Measurements from ENCODE around the gene PPM1E. TPM values are rescaled to one million over a fixed set of nuclear protein-coding genes. Genes with fewer than 3 reads are reported as not detected.

PPM1E gene
- total RNA-seq (2021; ENCODE audit: unreplicated experiment) (2.9 TPM), Bru-seq, nascent RNA (percentile 50 among the genes with signal in this experiment), BruChase-seq, experiment 1, labeled RNA remaining after a 2-hour chase (percentile 52 among the genes with signal in this experiment), BruChase-seq, experiment 2, labeled RNA remaining after a 6-hour chase (percentile 55 among the genes with signal in this experiment)
- 1.2 TPM for polyA plus RNA-seq (2012; ENCODE audit: insufficient read length)
- long read RNA-seq, full-length matches to known transcripts, result 2 of 3 reads
- long read RNA-seq, partial matches to known transcripts, result 0 of 3 reads
- long read RNA-seq, other reads (novel, unspliced or antisense), result 1 of 3 reads

DNA sequence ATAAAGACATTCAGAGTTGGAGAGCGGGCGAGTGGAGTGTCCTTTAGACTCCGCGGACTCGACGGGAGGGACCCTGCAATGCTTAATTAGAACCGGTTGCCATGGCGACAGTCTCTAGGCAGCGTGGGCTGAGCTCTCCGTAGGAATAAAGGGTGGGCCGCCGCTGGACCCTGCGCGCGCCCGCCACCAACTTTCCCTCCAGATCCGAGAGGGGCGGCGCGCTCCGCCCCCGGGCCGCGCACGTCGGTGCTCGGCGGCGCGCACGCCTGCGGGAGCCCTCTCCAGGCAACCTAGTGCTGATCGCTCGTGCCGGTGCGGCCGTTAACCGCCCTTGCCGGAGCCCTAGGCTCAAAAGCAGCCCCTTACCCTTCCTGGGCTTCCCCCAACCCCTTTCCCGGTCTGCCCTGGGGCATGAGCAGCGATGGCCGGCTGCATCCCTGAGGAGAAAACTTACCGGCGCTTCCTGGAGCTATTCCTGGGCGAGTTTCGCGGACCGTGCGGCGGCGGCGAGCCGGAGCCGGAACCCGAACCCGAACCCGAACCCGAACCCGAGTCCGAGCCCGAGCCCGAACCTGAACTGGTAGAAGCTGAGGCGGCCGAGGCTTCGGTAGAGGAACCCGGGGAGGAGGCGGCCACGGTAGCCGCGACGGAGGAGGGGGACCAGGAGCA is at the start of gene PPM1E:
Gene PPM1E, plus strand, starts transcription at position 278 of the 669 bp plus-strand sequence.
- intact Hi-C loops (cut with micrococcal nuclease; ENCODE audit: unreplicated experiment) (no loop called here), in situ Hi-C loops (cut with HindIII; ENCODE audit: low pct_unique_long_range_greater_than_20kb, low sequenced_read_pairs) (no loop called here)
- Histone ChIP-seq H3K27ac (ENCODE audit: low read length) (no peak within 1 kb of the TSS; the same call in 1 of the 2 replicates), H3K27me3 (ENCODE audit: control insufficient read depth, insufficient read depth, low read length) (peaks cover 9% of the 10 kb centered on the region), H3K9me3 (ENCODE audit: control insufficient read depth, insufficient read depth, low read depth, low read length) (no peaks in the 10 kb centered on the region), H3K4me1 (ENCODE audit: control insufficient read depth, insufficient read depth, low read length) (no peaks in the 10 kb centered on the region), H3K4me3 (ENCODE audit: low read depth in 2 of 2, low read length in 2 of 2) (peak within 1 kb of the TSS; percentile 57 to 70), H3K36me3 (ENCODE audit: control insufficient read depth, insufficient read depth, low read length) (no peaks in the 10 kb centered on the region)
- ATAC-seq, result peak; percentile 96
- no peak for DNase-seq (ENCODE audit: low read depth, low spot score)
- TF ChIP-seq CTCF (IDR thresholded peaks at IDR 0.05) (no peak), SIN3A (IDR thresholded peaks at IDR 0.05; ENCODE audit: borderline replicate concordance, insufficient read depth, low read depth, low read length) (0 out of 2 replicates have a peak, but pooled peaks have one; percentile 56)
- TF ChIP-seq, protein P1, sequence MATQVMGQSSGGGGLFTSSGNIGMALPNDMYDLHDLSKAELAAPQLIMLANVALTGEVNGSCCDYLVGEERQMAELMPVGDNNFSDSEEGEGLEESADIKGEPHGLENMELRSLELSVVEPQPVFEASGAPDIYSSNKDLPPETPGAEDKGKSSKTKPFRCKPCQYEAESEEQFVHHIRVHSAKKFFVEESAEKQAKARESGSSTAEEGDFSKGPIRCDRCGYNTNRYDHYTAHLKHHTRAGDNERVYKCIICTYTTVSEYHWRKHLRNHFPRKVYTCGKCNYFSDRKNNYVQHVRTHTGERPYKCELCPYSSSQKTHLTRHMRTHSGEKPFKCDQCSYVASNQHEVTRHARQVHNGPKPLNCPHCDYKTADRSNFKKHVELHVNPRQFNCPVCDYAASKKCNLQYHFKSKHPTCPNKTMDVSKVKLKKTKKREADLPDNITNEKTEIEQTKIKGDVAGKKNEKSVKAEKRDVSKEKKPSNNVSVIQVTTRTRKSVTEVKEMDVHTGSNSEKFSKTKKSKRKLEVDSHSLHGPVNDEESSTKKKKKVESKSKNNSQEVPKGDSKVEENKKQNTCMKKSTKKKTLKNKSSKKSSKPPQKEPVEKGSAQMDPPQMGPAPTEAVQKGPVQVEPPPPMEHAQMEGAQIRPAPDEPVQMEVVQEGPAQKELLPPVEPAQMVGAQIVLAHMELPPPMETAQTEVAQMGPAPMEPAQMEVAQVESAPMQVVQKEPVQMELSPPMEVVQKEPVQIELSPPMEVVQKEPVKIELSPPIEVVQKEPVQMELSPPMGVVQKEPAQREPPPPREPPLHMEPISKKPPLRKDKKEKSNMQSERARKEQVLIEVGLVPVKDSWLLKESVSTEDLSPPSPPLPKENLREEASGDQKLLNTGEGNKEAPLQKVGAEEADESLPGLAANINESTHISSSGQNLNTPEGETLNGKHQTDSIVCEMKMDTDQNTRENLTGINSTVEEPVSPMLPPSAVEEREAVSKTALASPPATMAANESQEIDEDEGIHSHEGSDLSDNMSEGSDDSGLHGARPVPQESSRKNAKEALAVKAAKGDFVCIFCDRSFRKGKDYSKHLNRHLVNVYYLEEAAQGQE (IDR thresholded peaks at IDR 0.05; ENCODE audit: insufficient read depth in 1 of 2, low read depth in 2 of 2, low read length in 1 of 2), result peak; percentile 86 to 93
- POLR2A ChIA-PET, result no interaction called here
- BruUV-seq (replicated peaks), result no TSS peak
- CTCF ChIA-PET, result no interaction called here

DNA sequence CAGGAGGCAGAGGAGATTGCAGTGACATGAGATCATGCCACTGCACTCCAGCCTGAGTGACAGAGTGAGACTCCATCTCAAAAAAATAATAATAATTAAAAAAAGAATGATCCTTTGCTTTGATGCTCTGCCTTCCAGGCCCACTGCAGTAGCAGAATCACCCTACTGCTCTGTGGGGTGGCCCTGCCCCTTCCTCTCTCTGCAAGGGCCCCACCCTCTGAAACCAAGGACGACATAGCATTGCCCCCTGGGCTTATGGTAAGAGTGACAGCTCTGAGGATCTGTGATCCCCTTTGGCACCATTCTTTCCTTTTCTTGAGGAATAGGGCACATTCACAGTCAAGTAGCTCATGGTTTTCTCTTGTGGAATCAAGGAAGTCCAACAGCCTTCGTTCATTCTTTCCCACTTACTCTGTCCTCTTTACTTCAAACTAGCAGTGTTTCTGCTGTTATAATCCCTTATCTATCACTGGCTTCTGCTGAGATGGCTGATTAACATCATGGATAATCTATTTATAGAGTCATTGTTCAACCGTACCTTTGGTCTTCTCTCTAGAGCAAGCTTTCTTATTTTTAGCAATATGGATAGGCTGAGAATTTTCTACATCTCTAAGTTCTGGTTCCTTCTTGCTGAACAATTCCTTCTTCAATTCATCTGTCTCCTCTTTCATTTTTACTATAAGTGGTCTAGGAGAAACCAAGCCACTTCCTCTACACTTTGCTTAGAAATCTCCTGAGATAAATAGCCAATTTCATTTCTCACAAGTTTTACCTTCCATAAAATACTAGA is 49.1 kb upstream of the PPM1E start:
- Histone ChIP-seq H3K36me3 (ENCODE audit: control insufficient read depth, insufficient read depth, low read length) (no peaks in the 10 kb centered on the region), H3K9me3 (ENCODE audit: control insufficient read depth, insufficient read depth, low read depth, low read length) (no peaks in the 10 kb centered on the region), H3K4me1 (ENCODE audit: control insufficient read depth, insufficient read depth, low read length) (no peaks in the 10 kb centered on the region), H3K27me3 (ENCODE audit: control insufficient read depth, insufficient read depth, low read length) (no peaks in the 10 kb centered on the region), H3K27ac (ENCODE audit: low read length) (no peak overlapping the region), H3K4me3 (ENCODE audit: low read depth in 2 of 2, low read length in 2 of 2) (no peak overlapping the region)
- no TSS peak for BruUV-seq (replicated peaks)
- intact Hi-C loops (cut with micrococcal nuclease; ENCODE audit: unreplicated experiment), result no loop called here
- ATAC-seq, result no peak
- ChIA-PET POLR2A (no interaction called here), CTCF (no interaction called here)
- no peak for DNase-seq (ENCODE audit: low read depth, low spot score)
- in situ Hi-C loops (cut with HindIII; ENCODE audit: low pct_unique_long_range_greater_than_20kb, low sequenced_read_pairs), result no loop called here
- no peak for TF ChIP-seq CTCF (IDR thresholded peaks at IDR 0.05)
- no peak for TF ChIP-seq TCF7L2 (IDR thresholded peaks at IDR 0.05; ENCODE audit: low read depth, low read length)
- no peak for TF ChIP-seq POLR2AphosphoS5 (IDR thresholded peaks at IDR 0.05; ENCODE audit: low read depth, low read length)
- TF ChIP-seq SIN3A (IDR thresholded peaks at IDR 0.05; ENCODE audit: borderline replicate concordance, insufficient read depth, low read depth, low read length), result no peak
- TF ChIP-seq, protein P1 (IDR thresholded peaks at IDR 0.05; ENCODE audit: insufficient read depth in 1 of 2, low read depth in 2 of 2, low read length in 1 of 2), result no peak
